HG02678 (cell line): Measurements from ENCODE around the gene MAGI2.

ENCODE experiments used
- ATAC-seq: cut with Tn5 transposase; IDR thresholded peaks from one replicate; pipeline ENCODE4 v1.9.1; 2021; ENCODE audit warnings: mild to moderate bottlenecking, moderate library complexity; ENCODE audit not compliant: unreplicated experiment

MAGI2 gene

DNA sequence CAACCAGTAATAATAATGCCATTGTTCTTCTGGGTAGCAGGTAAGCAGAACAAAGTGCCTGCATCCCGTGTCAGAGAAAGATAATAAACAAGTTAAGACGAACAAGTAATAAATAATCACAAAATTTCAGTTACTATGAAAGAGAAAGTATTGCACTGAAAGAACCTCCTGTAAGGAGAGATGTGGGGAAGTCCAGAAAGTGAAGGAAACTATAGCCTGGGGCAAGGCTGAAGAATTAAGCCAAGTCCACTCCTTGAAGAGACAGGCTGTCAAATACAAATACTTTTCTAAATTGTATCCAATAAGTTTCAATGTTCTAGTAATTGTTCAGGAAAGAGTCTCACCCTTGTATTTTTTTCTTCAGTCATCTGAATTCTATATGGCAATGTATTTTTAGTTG, 611.4 kb downstream of the MAGI2 start:
- ATAC-seq, result no peak

DNA sequence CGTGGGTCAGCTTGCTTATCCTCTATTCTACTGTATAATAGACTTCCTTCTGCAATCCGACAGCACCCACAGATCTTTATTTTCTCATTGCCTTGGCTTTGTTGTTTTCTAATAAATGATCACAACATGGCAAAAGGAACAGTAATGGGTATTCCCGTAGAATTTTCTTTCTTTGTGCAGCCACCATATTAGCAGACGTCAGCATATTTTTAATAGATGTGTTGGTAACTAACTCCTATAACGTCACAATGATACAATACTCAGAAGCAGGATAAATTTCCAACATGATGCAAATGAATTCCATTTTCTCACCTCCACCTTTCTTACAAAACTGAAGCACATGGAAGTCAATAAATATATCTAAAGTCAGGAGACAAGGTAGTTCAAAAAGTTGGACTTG, 617.6 kb downstream of the MAGI2 start:
- no peak for ATAC-seq

DNA sequence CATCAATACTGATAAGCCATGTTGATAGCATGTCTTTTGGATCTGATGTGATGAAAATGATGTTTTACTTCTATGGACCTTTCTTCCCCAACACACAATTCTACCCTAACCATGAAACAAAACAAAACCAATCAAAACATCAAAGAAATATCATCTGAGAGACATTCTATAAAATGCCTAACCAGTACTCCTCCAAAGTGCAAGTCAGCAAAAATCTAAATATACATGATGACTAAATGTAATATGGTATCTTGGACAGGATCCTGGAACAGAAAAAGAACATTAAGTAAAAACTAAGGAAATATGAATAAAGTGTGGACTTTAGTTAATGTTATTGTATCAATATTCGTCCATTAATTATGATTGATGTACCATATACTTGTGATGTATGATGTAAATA, 625.1 kb downstream of the MAGI2 start:
- ATAC-seq, result no peak

DNA sequence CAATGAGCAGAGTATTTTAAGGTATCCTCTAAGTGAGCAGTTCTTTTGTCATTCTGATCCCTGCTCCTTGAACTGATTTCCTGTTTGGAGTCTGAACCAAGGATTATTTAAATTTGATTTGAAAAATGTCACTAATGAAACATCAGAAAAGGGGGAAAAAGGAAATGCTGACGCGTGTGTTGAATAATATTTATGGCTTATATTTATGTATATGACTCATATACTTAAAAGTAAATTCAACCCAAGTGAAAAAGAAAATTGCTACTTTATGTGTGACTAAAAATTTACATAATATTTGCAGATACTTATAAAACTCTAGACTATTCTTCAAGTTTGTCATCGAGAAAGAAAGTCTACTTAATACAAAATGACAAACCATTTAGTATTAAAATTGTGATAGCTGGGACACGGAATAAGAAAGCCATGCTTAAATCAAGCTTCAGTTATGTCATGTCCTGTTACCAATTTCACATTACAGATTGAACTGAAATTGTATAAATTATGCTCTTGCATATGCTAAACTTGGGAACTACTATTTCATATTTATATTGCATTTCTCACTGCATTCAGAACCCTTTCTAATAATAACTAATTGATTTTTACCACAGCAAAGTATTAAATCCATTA, 649.9 kb downstream of the MAGI2 start:
- ATAC-seq, result no peak

DNA sequence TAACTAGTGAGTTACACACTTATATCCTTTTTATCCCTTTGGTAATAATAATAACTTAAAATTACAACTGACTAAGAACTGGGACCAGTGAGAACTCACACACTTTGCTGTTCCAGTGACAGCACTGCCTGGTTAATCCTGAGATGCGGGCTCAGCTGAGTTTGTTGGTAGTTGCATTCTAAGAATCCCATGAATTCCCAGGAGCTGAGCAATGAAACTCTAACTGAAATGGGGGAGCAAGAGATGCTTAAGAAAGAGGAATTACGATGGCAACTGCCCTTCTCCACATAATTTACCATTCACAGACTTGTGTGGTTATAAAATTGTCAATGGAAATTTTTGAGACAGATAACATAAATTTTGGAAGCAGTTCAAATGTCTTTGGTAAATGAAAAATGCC, 659.4 kb downstream of the MAGI2 start:
- no peak for ATAC-seq

DNA sequence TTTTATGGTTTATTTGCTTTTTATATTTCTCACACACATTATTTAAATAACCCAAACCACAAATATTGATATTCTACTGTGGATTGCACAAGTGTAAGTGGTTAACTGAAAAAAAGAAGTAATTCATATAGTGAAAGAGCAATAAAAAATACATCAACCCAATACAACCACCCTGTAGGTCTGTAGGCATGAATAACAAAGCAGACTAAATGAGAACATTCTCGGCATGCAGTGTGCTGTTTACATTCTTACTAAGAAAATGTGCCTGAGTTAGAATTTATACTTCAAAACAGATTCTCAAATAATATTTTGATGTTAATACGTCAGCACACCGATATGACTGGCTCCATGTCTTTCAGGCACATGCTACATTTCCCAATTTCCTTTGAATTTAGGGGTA, 660.8 kb downstream of the MAGI2 start:
- ATAC-seq, result no peak

DNA sequence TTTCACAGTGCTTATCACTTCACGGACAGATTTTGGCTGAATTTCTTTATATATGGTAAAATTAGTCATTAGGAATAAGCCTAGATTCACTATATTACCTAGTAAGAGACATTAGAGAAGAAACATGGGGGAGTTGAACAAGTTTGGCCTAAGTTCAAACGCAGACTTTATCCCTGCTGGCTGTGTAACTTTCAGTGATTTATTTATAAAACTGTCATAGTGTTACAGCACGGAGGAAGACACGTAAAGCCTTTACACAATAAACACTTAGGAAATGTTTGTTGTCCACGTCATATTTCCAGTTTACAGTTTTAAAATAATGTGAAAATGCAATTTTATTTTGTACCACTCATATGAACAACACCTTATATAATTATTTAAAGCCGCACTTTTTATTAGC, 661.5 kb downstream of the MAGI2 start:
- ATAC-seq, result no peak

DNA sequence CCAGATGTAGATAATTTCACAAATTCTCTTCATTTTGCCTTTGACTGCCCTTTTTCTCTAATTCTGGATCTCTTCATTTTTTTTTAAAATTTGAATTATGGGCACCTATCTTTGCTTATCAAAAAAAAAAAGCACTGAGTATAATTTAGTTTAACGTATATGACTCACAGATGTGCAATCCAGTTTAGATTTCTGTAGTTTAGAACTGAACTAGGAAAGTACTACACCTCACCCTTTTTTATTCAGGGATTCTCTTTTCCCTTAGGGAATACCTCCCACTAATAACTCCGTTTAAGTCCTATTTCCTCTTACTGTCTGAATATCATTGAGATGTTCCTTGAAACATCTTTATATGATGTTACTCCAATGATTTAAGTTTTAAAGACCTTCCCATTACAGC, 665.0 kb downstream of the MAGI2 start:
- no peak for ATAC-seq

DNA sequence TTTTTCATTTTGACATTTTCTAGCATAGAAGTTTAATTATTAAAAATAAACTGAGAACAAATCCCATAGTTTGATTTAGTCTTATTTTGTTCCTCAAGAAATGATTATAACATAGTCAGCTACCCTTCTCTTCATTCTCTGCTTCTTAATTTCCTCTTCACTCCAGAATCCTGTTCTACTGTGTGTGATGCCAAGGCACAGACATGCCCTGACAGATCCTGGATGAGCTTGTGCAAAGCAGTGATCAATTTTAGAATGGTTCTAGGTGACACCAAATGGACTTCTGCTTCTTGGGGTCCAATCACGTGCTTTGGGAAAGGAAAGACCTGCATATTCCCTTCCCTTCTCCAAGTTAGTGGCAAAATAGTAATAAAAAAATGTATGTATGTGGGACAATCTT, 665.6 kb downstream of the MAGI2 start:
- no peak for ATAC-seq

DNA sequence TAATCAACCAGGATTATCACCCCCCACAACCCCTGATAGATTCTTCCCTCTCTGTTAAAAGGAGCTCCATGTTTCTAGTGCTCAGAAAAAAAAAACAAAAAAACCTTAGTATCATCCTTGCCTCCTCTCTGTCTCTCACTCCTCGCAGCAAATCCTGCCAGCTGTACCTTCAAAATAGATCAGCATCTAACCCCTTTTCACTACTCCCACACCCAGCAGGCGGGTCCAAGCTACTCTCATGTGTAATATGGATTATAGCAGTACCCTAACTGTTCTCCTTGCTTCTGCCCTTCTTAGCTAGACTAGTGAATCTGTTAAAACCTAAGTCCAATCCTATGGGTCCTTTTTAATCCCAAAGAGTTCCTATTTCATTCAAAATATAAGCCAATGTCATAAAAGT, 667.4 kb downstream of the MAGI2 start:
- ATAC-seq, result no peak

DNA sequence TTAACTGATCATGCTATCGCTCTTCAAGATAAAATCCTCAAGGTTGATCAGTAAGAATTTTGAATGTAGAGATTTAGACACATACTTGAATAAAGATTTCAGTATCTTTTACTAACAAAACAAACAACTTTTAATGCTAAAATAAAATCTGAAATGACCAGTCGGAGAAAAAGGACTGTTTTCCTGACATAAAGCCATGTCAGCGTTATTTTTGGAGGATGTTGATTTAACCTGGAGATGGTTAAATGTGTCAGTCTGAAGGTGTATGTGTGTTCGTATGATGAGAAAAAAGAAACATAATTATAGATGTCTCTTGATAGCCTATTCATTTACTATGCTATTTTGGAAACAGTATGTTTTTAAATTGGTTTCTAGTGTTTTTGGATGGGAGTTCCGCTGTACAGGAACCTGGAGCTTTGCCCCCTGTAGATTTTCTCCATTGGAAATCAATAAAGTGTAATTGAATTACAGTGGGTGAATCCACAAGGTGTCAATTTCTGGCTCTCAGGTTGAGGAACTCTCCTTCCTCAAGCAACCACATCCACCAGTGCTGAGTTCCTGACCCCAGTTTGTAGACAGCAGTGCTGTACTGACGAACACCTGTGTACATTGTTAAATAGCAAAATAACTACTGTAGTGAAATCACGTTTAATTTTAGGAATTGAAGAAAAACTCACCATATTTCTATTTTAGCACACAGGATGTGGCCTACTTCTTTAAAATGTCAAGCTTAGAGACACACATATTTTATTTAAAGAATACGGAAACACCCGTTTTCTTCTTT, 670.1 kb downstream of the MAGI2 start:
- no peak for ATAC-seq

DNA sequence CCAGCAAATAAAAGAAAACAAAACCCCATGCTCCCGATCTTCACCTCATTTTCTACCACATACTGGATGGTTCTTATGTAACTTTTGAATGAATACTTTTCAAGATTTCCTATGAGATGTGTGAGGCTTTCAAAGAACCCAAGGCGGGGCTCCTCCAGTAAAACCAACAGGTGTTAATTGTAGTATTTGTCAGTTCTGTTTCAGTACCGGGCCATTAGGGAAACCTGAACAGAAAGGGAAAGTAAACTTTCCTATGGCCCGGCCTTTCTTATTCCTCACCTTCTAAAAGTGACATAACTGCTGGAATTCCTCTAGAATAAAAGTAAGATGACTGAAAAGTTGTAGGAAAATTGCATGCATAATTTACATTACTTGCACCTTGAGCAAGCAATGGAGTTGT, 672.9 kb downstream of the MAGI2 start:
- no peak for ATAC-seq

DNA sequence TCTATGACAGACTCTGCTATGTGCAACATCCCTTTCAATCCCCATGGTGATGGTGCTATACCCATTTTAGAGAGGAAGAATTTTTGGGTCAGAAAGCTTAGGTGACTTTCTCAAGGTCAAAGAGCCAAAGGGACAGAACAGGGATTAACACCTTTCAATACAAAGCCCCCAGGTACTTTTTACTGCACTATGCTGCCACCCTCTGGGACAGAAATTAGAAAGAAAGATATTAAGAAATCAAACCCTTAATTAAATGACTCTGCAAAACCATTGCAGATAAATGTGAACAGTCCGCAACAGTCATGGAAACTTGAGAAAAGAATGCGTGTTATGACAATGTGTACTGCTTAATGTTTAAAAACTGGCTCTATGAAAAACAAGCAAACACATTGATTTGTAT, 673.7 kb downstream of the MAGI2 start:
- no peak for ATAC-seq

DNA sequence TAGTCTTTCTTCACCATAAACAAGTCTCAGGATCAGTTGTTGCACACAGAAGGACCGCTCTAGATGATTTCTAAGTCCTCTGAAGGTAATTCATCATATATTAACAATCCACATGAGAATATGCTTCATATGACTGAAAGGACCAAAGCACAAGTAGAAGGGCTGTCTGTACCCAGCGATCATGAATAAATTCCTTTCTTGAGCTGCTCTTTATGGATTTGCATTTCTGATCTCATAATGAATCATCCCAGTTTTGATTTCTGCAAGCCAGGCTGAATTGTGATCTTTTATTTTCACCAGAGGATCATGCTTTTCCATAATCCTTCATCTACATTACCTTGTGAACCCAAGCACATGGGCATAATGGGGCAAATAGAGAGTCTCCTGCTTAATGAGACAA, 675.6 kb downstream of the MAGI2 start:
- no peak for ATAC-seq

DNA sequence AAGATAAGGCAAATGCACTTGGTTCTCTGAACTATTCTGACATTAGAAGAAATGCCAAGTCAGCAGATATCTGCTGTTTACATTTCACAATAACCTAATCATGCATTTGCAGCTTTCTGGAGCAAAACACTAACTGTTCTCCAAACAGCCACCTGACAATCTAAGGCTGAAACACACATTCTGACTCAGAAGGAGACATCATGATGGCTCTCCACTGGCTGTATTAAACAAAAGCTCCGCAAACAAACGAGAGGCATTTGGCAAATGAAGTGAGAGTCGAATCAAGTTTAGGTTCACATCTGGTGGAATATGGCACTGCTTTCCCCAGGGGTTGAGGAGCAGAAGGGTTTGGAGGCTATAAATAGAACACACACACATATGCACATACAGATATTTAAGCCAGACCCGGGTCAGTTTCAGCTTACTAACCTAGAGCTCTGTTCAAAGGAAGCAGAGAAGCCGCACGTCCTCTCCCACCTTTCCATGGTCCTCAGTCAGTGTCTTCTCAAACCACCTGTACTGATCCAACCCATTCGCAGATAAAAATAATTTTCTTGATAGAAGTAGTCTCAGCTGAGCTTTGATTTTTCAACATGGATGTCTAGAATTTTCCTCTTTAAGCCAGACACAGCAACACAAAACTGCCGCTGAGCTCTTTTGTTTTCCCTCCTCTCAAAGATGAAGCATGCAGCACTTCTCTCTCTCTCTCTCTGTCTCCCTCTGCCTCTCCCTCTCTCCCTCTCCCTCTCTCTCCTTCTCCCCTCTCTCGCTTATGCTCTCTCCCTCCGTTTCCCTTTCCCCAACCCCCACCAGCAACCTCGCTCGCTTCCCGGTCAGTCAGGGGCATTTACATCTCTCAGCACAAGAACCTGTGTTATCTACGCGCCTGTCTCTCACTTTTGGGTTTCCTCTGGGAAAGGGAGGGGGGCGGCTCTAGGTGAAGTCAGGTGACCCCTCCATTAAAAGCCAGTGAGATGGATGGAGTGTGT, 682.8 kb downstream of the MAGI2 start:
- no peak for ATAC-seq

DNA sequence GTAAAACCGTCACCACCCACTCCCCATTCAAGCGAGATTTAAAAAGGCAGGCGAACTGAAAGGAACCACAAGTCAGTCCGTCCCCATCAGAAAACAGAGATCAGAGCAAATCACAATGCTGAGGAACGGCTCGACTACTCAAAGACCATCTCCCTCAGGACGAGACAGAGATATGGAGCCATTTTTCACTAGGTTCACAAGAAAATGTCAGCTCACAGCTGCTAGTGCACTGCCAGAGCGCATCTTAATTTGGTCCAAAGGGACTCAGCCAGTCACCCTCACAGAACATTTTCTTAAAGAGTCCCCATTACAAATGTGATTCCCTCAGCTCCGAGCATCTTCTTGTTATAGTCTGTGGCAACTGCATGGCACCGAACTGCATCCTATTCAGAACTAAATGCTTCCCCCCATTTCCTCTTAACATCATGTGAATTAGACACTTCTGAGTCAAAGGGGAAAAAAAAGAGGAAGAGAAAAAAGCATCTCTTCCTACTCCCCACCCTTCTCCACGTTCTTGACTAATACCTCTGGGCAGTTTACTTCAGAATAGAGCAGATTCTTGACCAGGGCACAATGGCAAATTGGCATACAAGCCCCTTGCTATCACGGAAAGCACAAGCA, 683.9 kb downstream of the MAGI2 start:
- peak; percentile 88 for ATAC-seq

DNA sequence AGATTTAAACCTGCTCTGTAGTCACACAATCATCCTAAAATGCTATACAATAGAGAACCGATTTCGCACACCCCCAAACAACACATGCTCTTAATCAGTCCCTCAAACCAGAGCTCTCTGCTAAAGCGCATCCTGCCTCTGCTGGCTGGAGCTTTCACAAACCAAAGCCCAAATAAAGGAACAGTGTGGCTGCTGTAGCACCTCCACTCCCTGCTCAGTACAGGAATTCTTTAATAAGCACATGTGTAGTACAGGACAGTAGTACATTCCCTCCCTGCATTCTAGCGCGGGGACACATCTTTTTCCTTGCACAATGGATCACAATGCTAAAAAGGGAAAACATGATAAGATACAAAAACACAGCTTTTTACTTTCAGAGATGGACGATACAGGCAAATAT, 684.6 kb downstream of the MAGI2 start:
- no peak for ATAC-seq

DNA sequence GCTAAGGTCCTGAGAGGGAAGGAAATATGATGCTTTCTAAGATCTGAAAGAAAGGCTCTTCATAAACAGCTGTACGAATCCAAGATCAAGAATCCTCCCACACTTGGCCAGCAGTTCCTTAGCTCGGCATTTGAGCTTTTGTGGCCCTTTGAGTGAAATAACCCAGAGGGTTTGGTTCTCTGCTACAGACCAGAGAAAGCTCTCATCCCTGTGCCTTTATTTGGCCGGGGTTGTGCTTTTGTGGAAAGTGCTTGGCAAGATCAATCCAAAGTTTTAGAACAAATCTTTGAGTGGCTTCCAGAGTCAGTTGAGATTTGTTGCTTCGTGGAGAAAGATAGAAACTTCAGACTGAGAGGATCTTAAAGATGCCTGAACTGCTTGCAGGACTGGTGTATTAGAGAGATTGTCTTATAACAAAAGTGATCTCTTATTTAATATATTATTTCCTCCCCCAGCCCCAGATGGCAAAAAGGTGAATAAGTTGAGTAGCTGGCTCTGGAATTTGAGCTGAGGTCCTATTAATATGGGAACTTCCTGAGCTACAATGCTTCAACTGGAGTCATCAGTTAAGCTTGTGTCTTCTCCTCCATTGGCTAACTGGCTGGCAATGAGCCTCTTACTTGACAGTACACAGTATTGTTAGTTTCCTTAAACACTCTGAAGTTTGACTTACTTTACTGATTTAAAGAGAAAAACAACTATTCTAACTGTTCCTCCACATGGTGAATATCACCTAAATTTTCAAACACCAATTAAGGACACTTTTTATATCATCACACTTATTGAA, 687.3 kb downstream of the MAGI2 start:
- no peak for ATAC-seq

DNA sequence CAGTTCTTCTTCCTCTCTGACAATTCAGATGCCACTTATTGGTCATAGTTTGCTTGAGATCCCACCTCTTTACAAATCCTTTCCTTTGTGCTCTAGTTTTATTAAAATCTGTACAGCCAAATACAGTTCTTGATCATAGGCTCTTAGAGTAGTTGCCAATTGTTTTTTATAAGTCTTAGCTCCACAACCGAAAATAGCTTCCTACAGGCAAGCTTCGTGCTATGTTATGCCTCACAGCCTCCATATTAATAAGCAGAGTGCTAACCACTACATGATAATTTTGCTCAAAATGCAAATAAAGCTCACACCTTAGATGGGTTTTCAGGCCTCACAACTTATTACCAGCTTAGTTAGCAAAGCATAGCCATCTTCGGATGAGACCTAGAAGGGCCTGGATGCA, 688.9 kb downstream of the MAGI2 start:
- no peak for ATAC-seq

DNA sequence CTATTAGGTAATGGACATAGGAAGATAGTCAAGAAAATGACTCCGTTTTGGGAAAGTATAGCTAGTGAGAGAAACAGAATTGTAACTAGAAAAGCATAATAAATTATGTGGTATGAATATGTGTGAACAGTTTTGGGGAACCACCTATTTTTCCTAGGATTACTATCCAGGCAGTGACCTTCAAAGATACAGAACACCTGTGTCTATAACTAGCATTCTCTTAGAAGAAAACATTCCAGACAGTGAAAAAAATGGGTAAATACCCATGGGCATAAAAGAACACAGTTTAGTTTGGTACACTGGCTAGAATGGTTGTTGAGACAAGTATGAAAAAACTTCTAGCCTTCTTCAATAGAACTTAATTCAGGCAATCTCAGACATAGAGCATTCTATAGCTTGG, 690.8 kb downstream of the MAGI2 start:
- ATAC-seq, result no peak
